Skin of body (tissue), 2 donors: ENCODE data around the gene HBA1. TPM values are rescaled to one million over a fixed set of nuclear protein-coding genes. Genes with fewer than 3 reads are reported as not detected.
"Not testable (repeated sequence)": the region's sequence is repeated elsewhere in the genome, so short reads cannot be mapped to it uniquely, and the experiment has no call there.

Source experiments
- DNase-seq: peaks from one replicate; lab custom pipeline; 2025; lab: John Stamatoyannopoulos, UW
- total RNA-seq: library from RNA; depleted of rRNA; stranded (reverse); fragments of >200 nt; gene quantifications from one replicate; pipeline ENCODE4 v1.2.3, GENCODE V29; 2014

The HBA1 gene
- total RNA-seq, 1 donor from 2014 or later = 3,010 TPM

GRCh38 chr16:159136-159849 lies 17.2 kb upstream of the HBA1 start:
- no peak for DNase-seq

GRCh38 chr16:160242-160641 lies 16.2 kb upstream of the HBA1 start:
- DNase-seq = not testable (repeated sequence)

- no peak for DNase-seq
Observed at GRCh38 chr16:160691-161190, 15.7 kb upstream of the HBA1 start.

- DNase-seq = no peak
Observed at GRCh38 chr16:162271-162991, 14.0 kb upstream of the HBA1 start.

- DNase-seq = not testable (repeated sequence)
Observed at GRCh38 chr16:163139-163538, 13.3 kb upstream of the HBA1 start.

- not testable (repeated sequence) for DNase-seq
Observed at GRCh38 chr16:163696-164095, 12.8 kb upstream of the HBA1 start.

- not testable (repeated sequence) for DNase-seq
Observed at GRCh38 chr16:164134-164823, 12.2 kb upstream of the HBA1 start.

GRCh38 chr16:164827-165538 lies 11.5 kb upstream of the HBA1 start:
- DNase-seq = no peak

GRCh38 chr16:165539-166374 lies 10.7 kb upstream of the HBA1 start, which contains the start of gene HBM:
HBM (plus strand) TSS chr16:165978; CDS start chr16:165998, 20 bp downstream.
- no peak for DNase-seq

GRCh38 chr16:166375-167121 lies 9.9 kb upstream of the HBA1 start:
- no peak for DNase-seq

- DNase-seq = no peak
Observed at GRCh38 chr16:167122-167690, 9.3 kb upstream of the HBA1 start.

- DNase-seq = no peak
Observed at GRCh38 chr16:168424-168823, 8.1 kb upstream of the HBA1 start.

GRCh38 chr16:169014-169413 lies 7.5 kb upstream of the HBA1 start:
- DNase-seq = no peak

- DNase-seq = not testable (repeated sequence)
Observed at GRCh38 chr16:170088-170507, 6.4 kb upstream of the HBA1 start.

- no peak for DNase-seq
Observed at GRCh38 chr16:170788-171187, 5.7 kb upstream of the HBA1 start.

- DNase-seq = not testable (repeated sequence)
Observed at GRCh38 chr16:172374-172941, 4.0 kb upstream of the HBA1 start, which contains the start of gene HBA2. HBA2 (plus strand) TSS chr16:172876; CDS start chr16:172913, 37 bp downstream.

GRCh38 chr16:173211-173854 lies 3.1 kb upstream of the HBA1 start:
- DNase-seq = not testable (repeated sequence)
